ENCODE data around the gene LTO1. TPM values are rescaled to one million over a fixed set of nuclear protein-coding genes. Genes with fewer than 3 reads are reported as not detected.

LTO1 gene, protein sequence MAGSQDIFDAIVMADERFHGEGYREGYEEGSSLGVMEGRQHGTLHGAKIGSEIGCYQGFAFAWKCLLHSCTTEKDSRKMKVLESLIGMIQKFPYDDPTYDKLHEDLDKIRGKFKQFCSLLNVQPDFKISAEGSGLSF
- 10 to 100 TPM in 1 of 2 donors, 1 to 10 TPM in 1; 9.0 to 12.7 TPM for total RNA-seq

DNA sequence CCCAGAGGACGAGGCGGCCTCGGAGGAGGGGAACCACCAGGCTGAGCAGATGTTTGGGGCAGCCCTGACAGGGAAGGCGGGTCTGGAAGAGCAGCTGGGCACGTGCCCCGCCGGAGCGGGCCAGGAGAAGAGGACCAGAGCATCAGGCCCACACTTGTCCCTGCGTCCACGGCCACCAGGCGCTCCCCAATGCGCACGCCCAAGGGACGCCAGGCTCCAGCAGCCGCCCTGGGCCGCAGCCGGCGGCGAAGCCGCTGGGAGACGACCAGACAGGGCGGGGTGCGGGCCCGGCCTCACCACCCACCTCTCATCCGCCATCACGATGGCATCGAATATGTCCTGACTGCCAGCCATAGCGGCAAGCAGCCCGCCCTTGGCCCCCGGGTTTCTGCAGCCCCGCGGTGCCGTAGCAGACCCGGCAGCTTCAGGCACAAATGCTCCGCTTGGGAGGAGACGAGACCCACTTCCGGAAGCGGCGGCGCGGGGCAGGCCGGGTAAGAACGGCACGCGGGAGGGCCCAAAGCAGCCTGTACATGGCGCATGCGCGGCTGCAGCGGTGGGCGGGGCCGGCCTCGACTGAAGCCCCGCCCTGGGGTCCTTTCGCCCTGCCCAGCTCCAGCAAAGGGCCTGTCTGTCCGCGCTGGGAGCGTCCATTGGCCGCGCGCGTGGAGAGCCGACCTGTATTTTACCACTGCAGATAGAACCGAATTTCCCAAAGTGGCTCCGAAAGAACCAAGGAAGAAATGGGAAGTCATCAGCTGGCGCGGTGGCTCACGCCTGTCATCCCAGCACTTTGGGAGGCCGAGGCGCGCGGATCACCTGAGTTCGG, at the start of gene LTO1:
Gene LTO1 (minus strand): TSS at position 468 of the 829 bp plus-strand sequence. CDS start 114 bp downstream, at position 354.

GRCh38 chr11:69703768-69704507, 28.8 kb upstream of the LTO1 start, which contains the start of gene FGF19:
Gene FGF19, minus strand, starts transcription at chr11:69704022. Its CDS starts 146 bp downstream, at chr11:69703876.

GRCh38 chr11:69640995-69641581, 34.1 kb downstream of the LTO1 start, which contains the start of gene CCND1:
Gene CCND1, plus strand, starts transcription at chr11:69641156. Its CDS starts 158 bp downstream, at chr11:69641314.

Other genes starting within 250 kb of the LTO1 start
- not detected for gene LINC01488, start 193.7 kb downstream of the LTO1 start, total RNA-seq
- 100 to 1,000 TPM; 101 to 294 TPM for gene CCND1, start 34.2 kb downstream of the LTO1 start, total RNA-seq
- gene FGF19, start 28.7 kb upstream of the LTO1 start, total RNA-seq = not detected
- not detected for gene FGF4, start 100.0 kb upstream of the LTO1 start, total RNA-seq
- gene FGF3, start 144.1 kb upstream of the LTO1 start, total RNA-seq = not detected

Data from melanocyte of skin (primary cell).